Measurements from ENCODE around the gene CCDC13.

The CCDC13 gene

DNA sequence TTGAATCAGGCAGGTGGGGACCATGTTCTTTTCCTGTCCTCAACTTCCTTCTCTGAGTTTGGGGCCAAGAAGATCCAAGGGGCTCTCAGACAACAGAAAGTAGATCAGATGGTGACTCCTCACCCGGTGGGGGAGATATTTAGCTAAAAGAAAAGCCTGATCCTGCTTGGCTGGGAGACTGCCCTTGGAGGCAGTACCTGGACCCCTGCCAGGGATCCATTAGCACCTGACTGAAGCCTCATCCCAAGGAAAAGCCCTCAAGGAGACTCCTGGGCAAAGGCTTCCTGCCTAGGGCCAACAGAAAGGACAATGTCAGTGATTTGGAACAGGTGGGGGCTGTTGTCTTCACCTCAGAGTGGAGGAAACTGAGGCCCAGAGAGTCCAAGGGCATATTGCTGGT lies 37.0 kb downstream of the CCDC13 start:
- no peaks in the 10 kb centered on the region for H3K36me3 Mint-ChIP-seq (ENCODE audit: low read depth)
- H3K4me1 Mint-ChIP-seq (ENCODE audit: low read depth): peaks cover 3% of the 10 kb centered on the region
- H3K27me3 Mint-ChIP-seq: no peaks in the 10 kb centered on the region
- no peak overlapping the region for H3K27ac Mint-ChIP-seq
- no peak overlapping the region for H3K4me3 Mint-ChIP-seq
- no peaks in the 10 kb centered on the region for H3K9me3 Mint-ChIP-seq

GRCh38 chr3:42735615-42736014 lies 37.4 kb downstream of the CCDC13 start:
- Mint-ChIP-seq H3K27me3 (no peaks in the 10 kb centered on the region), H3K27ac (no peak overlapping the region), H3K4me1 (ENCODE audit: low read depth) (peaks cover 3% of the 10 kb centered on the region), H3K4me3 (no peak overlapping the region), H3K36me3 (ENCODE audit: low read depth) (no peaks in the 10 kb centered on the region), H3K9me3 (no peaks in the 10 kb centered on the region)

- Mint-ChIP-seq H3K27me3 (no peaks in the 10 kb centered on the region), H3K4me3 (no peak overlapping the region), H3K9me3 (no peaks in the 10 kb centered on the region), H3K27ac (no peak overlapping the region), H3K4me1 (ENCODE audit: low read depth) (peaks cover 3% of the 10 kb centered on the region), H3K36me3 (ENCODE audit: low read depth) (no peaks in the 10 kb centered on the region)
Observed at GRCh38 chr3:42735019-42735418, 38.0 kb downstream of the CCDC13 start.

DNA sequence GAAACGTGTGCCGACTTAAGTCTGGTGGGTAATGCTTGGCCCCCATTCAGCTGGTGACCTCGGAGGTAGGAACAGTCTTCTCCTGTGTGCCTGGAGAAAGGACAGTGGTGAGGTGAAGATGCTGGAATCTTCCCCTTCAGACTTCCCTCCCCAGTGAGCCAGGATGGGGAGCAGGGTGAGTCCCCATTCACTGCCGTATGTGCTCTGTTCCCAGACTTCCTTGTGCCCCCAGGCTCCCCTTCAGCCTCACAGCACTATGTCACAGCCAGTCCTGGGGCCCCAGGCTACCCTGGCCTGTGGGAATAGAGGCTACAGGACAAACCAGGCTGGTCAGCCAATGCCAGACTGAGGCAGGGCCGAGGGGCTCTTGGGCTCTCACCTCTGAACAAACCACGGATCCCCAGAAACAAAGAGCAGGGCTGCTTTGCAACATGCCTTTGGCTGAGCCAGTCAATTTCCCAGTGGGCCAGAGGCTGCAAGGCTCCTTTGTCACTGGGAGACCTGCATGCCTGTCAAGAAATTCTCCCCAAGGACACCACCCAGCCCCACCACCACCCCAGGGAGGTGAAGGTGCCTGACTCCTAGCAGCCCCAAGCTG lies 38.7 kb downstream of the CCDC13 start:
- Mint-ChIP-seq H3K4me3 (no peak overlapping the region), H3K36me3 (ENCODE audit: low read depth) (no peaks in the 10 kb centered on the region), H3K27ac (no peak overlapping the region), H3K9me3 (no peaks in the 10 kb centered on the region), H3K4me1 (ENCODE audit: low read depth) (peaks cover 3% of the 10 kb centered on the region), H3K27me3 (no peaks in the 10 kb centered on the region)

DNA sequence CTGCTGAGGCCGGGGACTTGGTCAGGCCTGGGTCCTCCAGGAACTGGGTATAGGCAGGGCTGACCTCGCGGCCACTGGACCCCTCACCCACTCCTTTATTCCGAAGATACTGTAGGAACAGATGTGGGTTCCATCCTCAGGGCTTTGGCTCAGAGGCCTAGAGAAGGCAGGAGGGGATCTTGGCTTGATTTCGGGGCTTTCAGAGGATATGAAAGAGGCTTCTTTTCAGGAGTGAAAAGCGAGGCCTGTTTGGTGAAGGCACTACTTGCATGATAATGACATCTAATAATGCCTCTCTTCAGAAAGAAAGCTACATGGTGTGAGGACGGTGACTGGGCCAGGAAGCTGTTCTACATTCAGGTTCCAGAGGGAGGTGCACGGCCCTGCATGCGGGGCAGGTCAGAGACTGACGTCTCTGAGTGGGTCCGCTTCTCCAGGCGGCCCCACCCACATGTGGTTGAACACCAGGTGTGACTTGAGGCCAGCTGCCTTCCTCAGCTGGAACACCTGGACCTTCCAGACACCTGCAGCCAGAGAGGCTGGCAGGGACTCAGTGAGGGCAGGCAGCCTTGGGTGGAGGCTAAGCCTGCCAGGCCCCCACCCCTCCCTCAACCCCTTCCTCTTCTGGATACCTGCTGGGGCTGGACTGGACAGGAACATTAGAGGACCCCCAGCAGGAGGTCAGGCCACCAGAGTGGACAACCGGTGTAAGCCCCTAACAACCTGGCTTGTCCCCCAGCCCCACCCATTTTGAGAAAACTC lies 39.4 kb downstream of the CCDC13 start:
- Mint-ChIP-seq H3K36me3 (ENCODE audit: low read depth) (no peaks in the 10 kb centered on the region), H3K9me3 (no peaks in the 10 kb centered on the region), H3K27ac (no peak overlapping the region), H3K4me3 (no peak overlapping the region), H3K4me1 (ENCODE audit: low read depth) (peaks cover under 1% of the 10 kb centered on the region), H3K27me3 (no peaks in the 10 kb centered on the region)

GRCh38 chr3:42732829-42733459 lies 40.1 kb downstream of the CCDC13 start:
- H3K4me3 Mint-ChIP-seq: no peak overlapping the region
- H3K36me3 Mint-ChIP-seq (ENCODE audit: low read depth): no peaks in the 10 kb centered on the region
- H3K4me1 Mint-ChIP-seq (ENCODE audit: low read depth): no peaks in the 10 kb centered on the region
- no peaks in the 10 kb centered on the region for H3K9me3 Mint-ChIP-seq
- H3K27ac Mint-ChIP-seq: no peak overlapping the region
- no peaks in the 10 kb centered on the region for H3K27me3 Mint-ChIP-seq

- Mint-ChIP-seq H3K27me3 (no peaks in the 10 kb centered on the region), H3K4me3 (no peak overlapping the region), H3K27ac (no peak overlapping the region), H3K9me3 (no peaks in the 10 kb centered on the region), H3K4me1 (ENCODE audit: low read depth) (no peaks in the 10 kb centered on the region), H3K36me3 (ENCODE audit: low read depth) (no peaks in the 10 kb centered on the region)
Observed at GRCh38 chr3:42732196-42732828, 40.7 kb downstream of the CCDC13 start.

GRCh38 chr3:42731476-42732195 lies 41.4 kb downstream of the CCDC13 start:
- Mint-ChIP-seq H3K27ac (no peak overlapping the region), H3K27me3 (no peaks in the 10 kb centered on the region), H3K9me3 (no peaks in the 10 kb centered on the region), H3K4me1 (ENCODE audit: low read depth) (no peaks in the 10 kb centered on the region), H3K4me3 (no peak overlapping the region), H3K36me3 (ENCODE audit: low read depth) (no peaks in the 10 kb centered on the region)

- no peak overlapping the region for H3K27ac Mint-ChIP-seq
- no peaks in the 10 kb centered on the region for H3K36me3 Mint-ChIP-seq (ENCODE audit: low read depth)
- no peak overlapping the region for H3K4me3 Mint-ChIP-seq
- no peaks in the 10 kb centered on the region for H3K27me3 Mint-ChIP-seq
- no peaks in the 10 kb centered on the region for H3K4me1 Mint-ChIP-seq (ENCODE audit: low read depth)
- H3K9me3 Mint-ChIP-seq: no peaks in the 10 kb centered on the region
Observed at GRCh38 chr3:42730706-42731420, 42.2 kb downstream of the CCDC13 start.

GRCh38 chr3:42730294-42730693 lies 42.8 kb downstream of the CCDC13 start:
- Mint-ChIP-seq H3K9me3 (no peaks in the 10 kb centered on the region), H3K4me3 (no peak overlapping the region), H3K27ac (no peak overlapping the region), H3K27me3 (no peaks in the 10 kb centered on the region), H3K36me3 (ENCODE audit: low read depth) (no peaks in the 10 kb centered on the region), H3K4me1 (ENCODE audit: low read depth) (no peaks in the 10 kb centered on the region)

DNA sequence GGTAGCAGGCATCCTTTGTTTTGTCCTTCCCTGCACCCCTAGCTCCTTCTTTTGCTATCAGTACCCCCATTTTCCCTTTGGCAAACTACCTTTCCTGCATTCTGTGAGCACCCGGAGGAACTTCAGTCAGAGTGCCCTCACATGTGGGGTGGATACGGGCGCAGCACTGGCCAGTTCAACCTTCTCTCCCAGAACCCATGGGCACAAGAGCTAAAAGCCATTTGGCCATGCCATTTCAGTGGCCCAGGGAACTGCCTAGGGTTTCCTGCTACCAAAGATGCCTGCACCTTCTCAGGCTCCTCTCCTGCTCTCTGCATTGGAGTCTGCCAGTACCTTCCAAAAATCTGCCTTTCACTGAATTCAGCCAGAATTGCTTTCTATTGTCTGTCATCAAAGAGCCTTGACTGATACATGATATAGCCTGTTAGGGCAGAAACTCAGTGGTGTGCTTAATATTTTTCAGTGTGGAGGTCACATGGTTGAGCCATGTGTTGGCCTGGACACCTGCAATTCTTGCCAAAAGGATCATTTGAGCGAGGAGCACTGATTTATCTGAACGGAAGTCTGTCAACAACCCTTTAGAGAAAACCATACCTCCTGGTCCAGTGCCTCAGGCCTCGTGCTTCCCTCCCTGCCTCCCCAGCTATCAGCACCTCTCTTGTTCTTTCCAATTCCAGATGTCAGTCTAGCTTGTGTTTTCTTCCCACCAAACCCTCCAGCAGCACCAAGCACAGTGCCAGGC lies 43.5 kb downstream of the CCDC13 start:
- Mint-ChIP-seq H3K27ac (no peak overlapping the region), H3K27me3 (no peaks in the 10 kb centered on the region), H3K9me3 (no peaks in the 10 kb centered on the region), H3K4me3 (no peak overlapping the region), H3K36me3 (ENCODE audit: low read depth) (no peaks in the 10 kb centered on the region), H3K4me1 (ENCODE audit: low read depth) (no peaks in the 10 kb centered on the region)

DNA sequence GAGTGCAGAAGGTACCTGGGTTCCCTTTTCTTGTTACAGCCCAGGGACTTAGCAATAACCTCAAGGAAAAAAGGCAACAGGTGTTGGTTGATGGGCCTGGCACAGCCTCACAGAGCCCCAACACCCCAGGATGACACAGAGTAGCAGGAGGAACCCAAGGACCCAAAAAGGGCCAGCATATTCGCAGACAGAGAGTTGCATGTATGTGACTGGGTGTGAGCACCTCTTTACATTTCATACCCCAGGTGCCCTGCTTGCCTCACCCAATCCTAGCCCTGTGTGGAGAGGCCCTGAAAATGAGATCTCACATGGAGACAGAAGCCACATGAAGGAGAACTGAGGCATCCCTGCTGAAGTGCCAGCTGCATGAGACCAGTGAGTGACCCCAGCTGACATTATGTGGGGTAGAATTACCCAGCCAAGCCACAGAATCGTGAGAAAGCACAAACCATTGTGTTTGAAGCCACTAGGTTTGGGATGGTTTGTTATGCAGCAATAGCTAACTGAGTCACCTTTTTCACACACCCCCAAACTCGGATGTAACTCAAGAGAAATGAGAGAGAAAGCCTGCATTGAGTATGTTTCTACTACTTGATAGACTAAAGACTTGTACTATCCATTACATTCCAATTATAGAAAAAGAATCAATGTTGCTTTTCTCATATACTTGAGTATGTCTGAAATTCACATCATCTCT lies 44.2 kb downstream of the CCDC13 start:
- Mint-ChIP-seq H3K27ac (no peak overlapping the region), H3K4me3 (no peak overlapping the region)

DNA sequence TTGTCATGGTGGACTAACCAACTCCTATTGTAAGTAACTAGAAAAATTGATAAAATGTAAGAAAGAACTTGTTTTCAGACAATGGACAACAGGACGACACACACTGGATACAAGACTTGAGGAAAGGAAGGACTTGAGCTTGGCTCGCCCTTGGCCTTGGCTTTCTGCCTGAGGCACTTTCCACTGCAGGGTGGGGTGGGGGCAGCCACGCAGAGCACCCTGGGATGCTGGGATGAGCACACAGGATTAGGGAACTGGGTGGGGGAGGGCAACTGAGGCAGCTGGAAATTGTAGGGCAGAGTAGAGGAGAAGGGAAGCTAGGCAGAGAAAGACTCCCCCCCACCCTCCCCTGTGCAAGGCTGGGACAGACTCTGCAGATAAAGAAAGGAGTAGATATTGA lies 45.0 kb downstream of the CCDC13 start:
- Mint-ChIP-seq H3K9me3 (no peaks in the 10 kb centered on the region), H3K4me1 (ENCODE audit: low read depth) (no peaks in the 10 kb centered on the region), H3K27me3 (peaks cover 4% of the 10 kb centered on the region), H3K27ac (no peak overlapping the region), H3K4me3 (no peak overlapping the region), H3K36me3 (ENCODE audit: low read depth) (no peaks in the 10 kb centered on the region)

More for the DNA sequence above, 44.2 kb downstream of the CCDC13 start:
- no peaks in the 10 kb centered on the region for H3K4me1 Mint-ChIP-seq (ENCODE audit: low read depth)
- H3K27me3 Mint-ChIP-seq: peaks cover 4% of the 10 kb centered on the region
- H3K9me3 Mint-ChIP-seq: no peaks in the 10 kb centered on the region
- H3K36me3 Mint-ChIP-seq (ENCODE audit: low read depth): no peaks in the 10 kb centered on the region
